Skin epidermis (tissue), 12 donors: Measurements from ENCODE around the gene IMMP2L.

Experiments used
- H3K27ac ChIP-seq, 21 experiments: fragments of 200-600 bp; sonication (generic) in 11 of 21; one replicate each; pipeline ENCODE4 v1.5.0; 2020; ENCODE audit warnings: mild to moderate bottlenecking in 3 of 21, inconsistent platforms in 2 of 21, moderate library complexity in 2 of 21
- H3K4me3 ChIP-seq, 7 experiments: fragments of 200-600 bp; sonication (generic) in 2 of 7; one replicate each; pipeline ENCODE4 v1.5.0; 2020; ENCODE audit warnings: inconsistent platforms in 2 of 7, mild to moderate bottlenecking in 2 of 7, moderate library complexity in 1 of 7

Gene IMMP2L

GRCh38 chr7:110771717-110772116, 790.6 kb downstream of the IMMP2L start:
- H3K27ac ChIP-seq = no peak overlapping the region
- H3K4me3 ChIP-seq = no peak overlapping the region

GRCh38 chr7:110767550-110768110, 794.7 kb downstream of the IMMP2L start:
- Histone ChIP-seq H3K27ac (no peak overlapping the region), H3K4me3 (no peak overlapping the region)

- Histone ChIP-seq H3K27ac (no peak overlapping the region), H3K4me3 (no peak overlapping the region)
Observed at GRCh38 chr7:110766864-110767263, 795.4 kb downstream of the IMMP2L start.

DNA sequence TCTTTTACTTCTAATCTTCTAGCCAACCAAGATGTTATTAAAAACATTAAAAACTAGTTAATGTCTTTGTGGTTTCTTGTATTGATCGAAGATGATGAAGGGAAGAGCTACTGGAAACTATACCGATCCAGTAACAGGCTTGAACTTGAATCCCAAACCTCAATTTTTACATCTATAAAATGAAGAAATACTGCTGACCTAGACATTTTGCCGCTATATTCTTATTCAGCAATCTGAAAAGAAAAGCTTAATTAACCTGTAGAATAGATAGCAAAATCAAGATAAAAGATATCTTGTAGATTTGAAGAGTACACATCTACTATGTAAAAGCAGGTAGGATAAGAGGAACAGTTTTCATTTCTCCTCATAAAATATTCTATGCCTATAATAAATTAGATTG, 797.4 kb downstream of the IMMP2L start:
- H3K27ac ChIP-seq = no peak overlapping the region
- no peak overlapping the region for H3K4me3 ChIP-seq

DNA sequence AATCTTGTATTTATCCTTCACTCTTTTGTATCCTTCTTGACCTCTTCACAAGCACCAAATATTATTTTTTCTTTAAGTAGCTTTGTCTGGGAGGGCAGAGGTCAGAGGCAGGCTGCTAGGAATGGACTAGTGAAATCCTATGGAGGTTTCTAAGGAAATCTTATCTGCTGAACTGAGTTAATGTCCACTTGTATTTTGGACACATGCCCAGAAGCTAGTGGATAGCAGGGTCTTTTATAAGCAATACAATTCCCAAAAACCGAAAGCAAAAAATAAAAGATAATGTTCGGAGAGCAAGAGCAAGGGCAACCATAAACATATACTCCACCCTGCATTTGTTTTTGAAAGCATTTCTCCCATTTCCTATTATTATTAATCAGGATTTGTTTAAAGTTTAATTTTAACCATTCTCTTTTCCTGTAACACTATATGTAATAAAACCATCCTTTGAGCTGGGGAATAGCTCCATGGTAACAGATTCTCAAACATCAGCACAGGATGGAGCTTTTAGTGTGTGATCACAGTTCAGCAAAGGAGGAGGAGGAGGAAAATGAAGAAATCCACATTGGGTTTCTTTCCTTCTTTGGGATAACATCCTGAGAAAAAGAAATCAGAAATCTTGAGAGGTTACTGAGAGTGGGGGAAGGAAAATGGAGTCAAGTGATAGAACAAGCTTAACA, 799.6 kb downstream of the IMMP2L start:
- Histone ChIP-seq H3K4me3 (no peak overlapping the region), H3K27ac (no peak overlapping the region)

DNA sequence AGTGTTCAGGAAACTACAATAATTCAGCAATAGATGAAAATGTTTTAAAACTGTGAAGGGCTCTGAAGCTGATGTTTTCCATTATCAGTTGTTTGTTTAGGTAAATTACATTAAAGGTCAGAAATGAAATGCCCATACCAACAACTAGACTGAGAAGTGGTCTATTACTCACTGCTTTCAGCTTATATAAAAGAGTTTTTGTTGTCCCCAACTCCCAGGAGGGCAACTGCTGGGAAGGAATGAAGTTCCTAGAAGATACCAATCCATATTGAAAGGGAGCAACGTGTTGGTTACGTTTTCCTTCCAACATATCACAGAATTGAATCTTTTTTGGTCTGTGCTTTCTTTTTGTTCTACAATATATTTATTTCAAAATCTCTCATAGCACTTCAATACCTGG, 802.0 kb downstream of the IMMP2L start:
- no peak overlapping the region for H3K4me3 ChIP-seq
- H3K27ac ChIP-seq = no peak overlapping the region

DNA sequence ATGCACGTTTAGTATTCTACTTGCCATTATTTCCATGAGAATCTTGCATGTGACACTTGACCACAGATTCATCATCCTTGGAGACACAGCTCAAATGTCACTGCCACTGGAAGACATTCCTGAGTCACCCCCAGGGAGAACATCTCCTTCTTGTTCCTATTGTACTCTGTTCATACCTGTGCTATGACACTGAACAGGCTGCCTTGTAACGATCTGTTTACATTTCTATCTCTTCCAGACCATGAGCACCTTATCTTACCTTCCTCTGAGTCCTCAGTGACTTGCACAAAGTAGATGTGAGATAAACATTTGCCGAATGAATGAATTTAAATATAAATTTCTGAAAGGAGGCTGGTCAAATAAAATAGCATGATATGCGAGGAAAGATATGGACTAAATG, 803.2 kb downstream of the IMMP2L start:
- Histone ChIP-seq H3K27ac (no peak overlapping the region), H3K4me3 (no peak overlapping the region)

GRCh38 chr7:110754649-110755048, 807.6 kb downstream of the IMMP2L start:
- Histone ChIP-seq H3K4me3 (no peak overlapping the region), H3K27ac (no peak overlapping the region)

DNA sequence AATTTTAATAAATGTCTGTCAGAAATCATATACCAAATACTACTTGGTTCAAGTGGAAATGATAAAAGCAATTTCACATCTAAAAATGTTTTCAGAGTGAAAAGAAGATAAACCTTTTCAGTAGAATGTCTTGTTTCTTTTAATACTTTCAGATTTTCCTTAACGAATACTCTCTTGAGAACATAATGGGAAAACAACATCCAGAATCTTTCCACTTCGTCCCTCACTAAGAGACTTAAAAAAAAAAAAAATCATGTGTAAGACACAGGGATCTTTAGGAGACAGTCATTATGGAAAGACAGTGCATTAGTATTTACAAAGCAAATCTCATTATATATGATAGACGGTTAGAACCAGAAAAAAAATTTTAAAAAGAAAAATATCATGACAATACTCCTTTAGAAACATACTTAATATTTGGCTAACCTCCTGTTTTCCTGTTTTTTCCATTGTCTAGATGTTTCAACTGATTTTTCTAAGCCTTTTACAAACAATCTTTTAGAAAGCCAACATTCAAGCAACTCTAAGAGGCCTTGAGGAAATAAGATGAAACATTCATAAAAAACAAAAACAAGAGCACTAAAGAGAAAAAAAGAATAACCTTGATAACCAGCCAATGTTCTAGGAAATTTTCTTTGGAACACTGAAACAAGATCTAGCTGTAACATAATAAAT, 811.2 kb downstream of the IMMP2L start:
- Histone ChIP-seq H3K27ac (no peak overlapping the region), H3K4me3 (no peak overlapping the region)

DNA sequence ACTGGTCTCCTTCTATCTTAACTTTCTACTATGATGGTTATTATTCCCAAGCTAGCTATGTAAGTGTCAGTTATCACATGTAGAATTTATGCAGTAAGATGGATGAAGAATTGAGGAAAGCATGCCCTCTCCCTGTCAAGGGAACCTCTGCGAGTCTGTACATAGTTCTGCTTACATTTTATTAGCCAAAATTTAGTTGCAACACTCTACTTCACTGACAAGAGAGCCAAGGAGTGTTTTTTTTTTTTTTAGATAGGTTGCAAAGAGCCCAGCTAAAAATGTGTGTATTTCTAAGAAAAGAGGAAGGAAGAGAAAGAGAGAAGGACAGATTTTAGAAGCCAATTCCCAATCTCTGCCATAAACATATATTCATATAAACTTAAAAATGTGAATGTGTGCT, 829.1 kb downstream of the IMMP2L start:
- no peak overlapping the region for H3K27ac ChIP-seq
- no peak overlapping the region for H3K4me3 ChIP-seq

DNA sequence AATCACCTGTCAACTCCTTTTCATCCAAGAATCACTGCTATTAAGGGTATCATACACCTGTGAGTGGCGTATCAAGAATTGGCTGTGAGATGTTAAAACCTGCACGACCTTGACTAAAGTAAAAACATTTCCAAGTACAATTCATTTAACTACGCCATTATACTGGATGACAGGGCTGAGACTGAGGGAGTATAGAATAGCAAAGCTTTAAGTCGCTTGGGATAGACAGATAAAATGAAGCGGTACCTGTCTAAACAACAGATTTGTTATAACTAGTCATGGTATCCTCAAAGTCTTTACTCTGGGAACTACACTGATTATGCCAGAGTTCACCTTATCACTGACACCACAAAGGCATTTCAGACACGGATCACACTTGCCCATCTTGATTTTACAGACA, 837.5 kb downstream of the IMMP2L start:
- no peak overlapping the region for H3K4me3 ChIP-seq
- H3K27ac ChIP-seq = no peak overlapping the region

DNA sequence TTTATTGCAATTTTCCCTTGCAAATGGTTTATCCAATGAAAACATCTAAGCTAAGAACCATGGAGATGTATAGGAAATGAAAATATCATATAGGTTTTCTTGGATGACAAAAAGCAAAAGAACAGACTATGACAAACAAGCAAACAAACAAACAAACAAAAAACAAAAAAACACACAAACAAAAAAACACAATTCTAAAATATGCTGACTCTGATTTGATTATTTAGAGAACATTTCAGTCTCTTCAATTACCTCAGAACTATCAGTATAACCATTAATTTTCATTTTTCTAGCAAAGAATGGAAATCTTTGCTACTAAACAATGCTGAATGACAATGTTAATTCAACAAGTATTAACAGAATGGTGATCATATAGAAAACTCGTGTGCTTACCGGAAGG, 840.9 kb downstream of the IMMP2L start:
- Histone ChIP-seq H3K4me3 (no peak overlapping the region), H3K27ac (no peak overlapping the region)

- Histone ChIP-seq H3K4me3 (no peak overlapping the region), H3K27ac (no peak overlapping the region)
Observed at GRCh38 chr7:110720626-110721025, 841.7 kb downstream of the IMMP2L start.

- Histone ChIP-seq H3K4me3 (no peak overlapping the region), H3K27ac (no peak overlapping the region)
Observed at GRCh38 chr7:110719741-110720140, 842.6 kb downstream of the IMMP2L start.

DNA sequence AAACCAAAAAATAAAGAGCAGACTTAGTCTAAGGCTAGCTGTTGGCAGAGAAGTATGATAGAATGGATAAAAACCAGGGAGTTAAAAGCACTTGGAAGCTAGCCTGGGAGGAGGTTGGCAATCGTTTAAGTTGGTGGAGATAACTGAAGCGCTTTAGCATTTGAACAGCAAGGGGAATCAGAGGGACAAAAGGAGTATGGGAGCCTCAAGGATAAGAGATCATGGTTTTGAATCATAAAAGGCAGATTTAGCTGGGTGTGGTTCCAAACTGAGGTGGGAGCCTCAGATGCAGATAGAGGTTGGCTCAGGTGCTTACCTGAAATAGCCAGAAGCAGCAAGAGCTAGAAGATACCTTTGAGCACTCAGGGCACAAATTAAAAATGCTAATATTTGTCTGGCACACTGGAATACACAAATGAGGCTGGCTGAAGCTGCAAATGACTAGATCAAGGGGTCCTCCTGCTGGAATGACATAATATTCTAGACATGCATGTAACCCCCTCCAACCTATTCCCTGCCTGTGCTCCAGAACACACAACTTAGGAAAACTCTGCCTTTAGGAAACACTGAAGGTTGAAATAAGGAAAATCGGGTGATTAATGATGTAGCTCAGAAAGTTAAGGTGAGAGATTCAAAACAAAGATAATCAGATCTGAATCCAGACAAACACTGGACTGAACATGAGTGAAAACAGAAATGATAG, 843.6 kb downstream of the IMMP2L start:
- Histone ChIP-seq H3K4me3 (no peak overlapping the region), H3K27ac (no peak overlapping the region)

- no peak overlapping the region for H3K27ac ChIP-seq
- H3K4me3 ChIP-seq = no peak overlapping the region
Observed at GRCh38 chr7:110704225-110704624, 858.1 kb downstream of the IMMP2L start.

DNA sequence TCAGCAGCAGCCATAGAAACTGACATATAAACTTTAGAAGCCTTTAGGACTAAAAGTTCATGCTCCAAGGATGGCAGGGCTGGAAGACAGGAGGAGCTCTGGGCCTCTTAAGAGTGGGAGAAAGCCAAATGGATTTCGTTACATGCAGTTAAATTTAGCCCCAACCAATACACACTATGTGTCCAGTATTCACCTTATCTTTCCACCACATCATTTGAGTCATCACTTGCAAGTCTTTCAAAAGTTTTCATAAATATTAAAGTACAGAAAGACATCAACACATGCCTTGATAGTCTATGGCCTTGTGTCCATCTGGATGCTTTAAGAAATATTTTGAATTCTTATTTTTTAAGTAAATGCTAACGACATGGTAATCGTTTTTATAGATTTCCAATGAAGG, 863.7 kb downstream of the IMMP2L start:
- H3K4me3 ChIP-seq = no peak overlapping the region
- H3K27ac ChIP-seq = no peak overlapping the region

- Histone ChIP-seq H3K27ac (no peak overlapping the region), H3K4me3 (no peak overlapping the region)
Observed at GRCh38 chr7:110693344-110693743, 868.9 kb downstream of the IMMP2L start.

GRCh38 chr7:110688908-110689307, 873.4 kb downstream of the IMMP2L start:
- no peak overlapping the region for H3K4me3 ChIP-seq
- no peak overlapping the region for H3K27ac ChIP-seq

GRCh38 chr7:110685899-110686298, 876.4 kb downstream of the IMMP2L start:
- Histone ChIP-seq H3K4me3 (no peak overlapping the region), H3K27ac (no peak overlapping the region)

DNA sequence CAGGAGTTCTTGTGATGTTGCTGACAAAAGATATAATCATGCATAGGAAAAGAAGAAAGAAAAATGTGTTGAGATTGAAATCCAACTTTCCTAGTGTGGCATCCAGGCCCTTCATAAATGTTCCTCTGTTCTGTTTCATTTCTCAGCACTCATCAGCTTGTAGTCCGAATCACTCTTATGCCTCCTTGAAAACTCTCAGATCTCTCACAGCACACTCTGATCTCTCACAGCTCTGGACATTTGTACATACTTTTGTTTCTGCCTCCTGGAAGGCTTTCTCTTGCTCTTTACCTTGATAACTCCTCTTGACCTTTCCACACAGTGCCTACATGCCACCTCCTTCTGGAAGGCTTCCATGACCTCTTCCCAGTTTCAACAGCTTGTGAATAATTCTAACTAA, 880.4 kb downstream of the IMMP2L start:
- no peak overlapping the region for H3K27ac ChIP-seq
- no peak overlapping the region for H3K4me3 ChIP-seq
